ENCODE results near the gene CDH4.

The CDH4 gene

GRCh38 chr20:61372137-61373054 lies 120.3 kb downstream of the CDH4 start:
- H4K8ac ChIP-seq (ENCODE audit: low read depth, low read length): peak overlapping the region; percentile 93
- WGBS, 2 donors (ENCODE audit: extremely low coverage in 2 of 2, insufficient read length in 2 of 2, insufficient replicate concordance in 1 of 2): no CpG with 5 or more reads among the region's 25 CpGs
- no peak overlapping the region for H3K4me2 ChIP-seq (ENCODE audit: insufficient read depth, low read length, poor library complexity, severe bottlenecking)

GRCh38 chr20:61373055-61373399 lies 121.0 kb downstream of the CDH4 start:
- Histone ChIP-seq H3K18ac (ENCODE audit: low read length) (peak overlapping the region; percentile 83), H3K4me1 (ENCODE audit: control insufficient read depth in 2 of 2, insufficient read depth in 1 of 2, low read depth in 1 of 2, low read length in 2 of 2) (peaks cover 21 to 28% of the 10 kb centered on the region in 2 donors), H3K9ac (ENCODE audit: low read depth, low read length, poor library complexity) (no peak overlapping the region), H3K4ac (ENCODE audit: low read length) (no peak overlapping the region), H3K14ac (ENCODE audit: low read length) (no peak overlapping the region), H2BK120ac (ENCODE audit: low read depth, low read length) (no peak overlapping the region), H3K27me3 (ENCODE audit: control insufficient read depth in 3 of 3, insufficient read depth in 3 of 3, low read depth in 1 of 3, low read length in 3 of 3) (no peaks in the 10 kb centered on the region), H3K36me3 (replicated peaks in 1 of 2; ENCODE audit: control insufficient read depth in 2 of 2, insufficient read depth in 2 of 2, low read length in 2 of 2) (no peaks in the 10 kb centered on the region), H3K4me3 (ENCODE audit: low read length in 2 of 2) (no peak overlapping the region), H3K9me3 (replicated peaks in 1 of 2; ENCODE audit: control insufficient read depth in 2 of 2, insufficient read depth in 1 of 2, low read depth in 1 of 2, low read length in 2 of 2) (peaks cover 3 to 4% of the 10 kb centered on the region in 2 donors), H3K4me2 (ENCODE audit: insufficient read depth, low read length, poor library complexity, severe bottlenecking) (no peak overlapping the region), H4K91ac (ENCODE audit: low read depth, low read length, poor library complexity) (no peak overlapping the region), H2BK15ac (ENCODE audit: low read length) (no peak overlapping the region), H2AK5ac (ENCODE audit: low read depth, low read length) (peak overlapping the region; percentile 53), H2AFZ (ENCODE audit: low read length) (no peak overlapping the region), H2BK12ac (ENCODE audit: low read length) (peak overlapping the region; percentile 77), H3K27ac (replicated peaks; ENCODE audit: low read length) (no peak overlapping the region), H2BK5ac (ENCODE audit: low read length) (no peak overlapping the region), H4K8ac (ENCODE audit: low read depth, low read length) (no peak overlapping the region), H3K23ac (ENCODE audit: low read depth, low read length, poor library complexity) (no peak overlapping the region), H3K79me1 (ENCODE audit: low read depth, low read length) (peaks cover 2% of the 10 kb centered on the region)
- WGBS, 2 donors (ENCODE audit: extremely low coverage in 2 of 2, insufficient read length in 2 of 2, insufficient replicate concordance in 1 of 2): no CpG with 5 or more reads among the region's 10 CpGs
- DNase-seq (ENCODE audit: low spot score): no peak

More at GRCh38 chr20:61372137-61373054, 120.3 kb downstream of the CDH4 start:
- no peak overlapping the region for H3K23ac ChIP-seq (ENCODE audit: low read depth, low read length, poor library complexity)
- H2BK5ac ChIP-seq (ENCODE audit: low read length): peak overlapping the region; percentile 56
- no peak overlapping the region for H2BK120ac ChIP-seq (ENCODE audit: low read depth, low read length)
- H3K4ac ChIP-seq (ENCODE audit: low read length): no peak overlapping the region
- peaks cover 3 to 4% of the 10 kb centered on the region in 2 donors for H3K9me3 ChIP-seq (replicated peaks in 1 of 2; ENCODE audit: control insufficient read depth in 2 of 2, insufficient read depth in 1 of 2, low read depth in 1 of 2, low read length in 2 of 2)
- H2BK12ac ChIP-seq (ENCODE audit: low read length): peak overlapping the region; percentile 44
- DNase-seq (ENCODE audit: low spot score): no peak
- peak overlapping the region; percentile 91 for H3K18ac ChIP-seq (ENCODE audit: low read length)
- H3K14ac ChIP-seq (ENCODE audit: low read length): peak overlapping the region; percentile 56
- H2BK15ac ChIP-seq (ENCODE audit: low read length): peak overlapping the region; percentile 41
- H3K27ac ChIP-seq (replicated peaks; ENCODE audit: low read length): no peak overlapping the region
- H3K4me1 ChIP-seq (ENCODE audit: control insufficient read depth in 2 of 2, insufficient read depth in 1 of 2, low read depth in 1 of 2, low read length in 2 of 2): peaks cover 21 to 28% of the 10 kb centered on the region in 2 donors
- H3K4me3 ChIP-seq (ENCODE audit: low read length in 2 of 2): no peak overlapping the region
- H3K27me3 ChIP-seq (ENCODE audit: control insufficient read depth in 3 of 3, insufficient read depth in 3 of 3, low read depth in 1 of 3, low read length in 3 of 3): no peaks in the 10 kb centered on the region
- H4K91ac ChIP-seq (ENCODE audit: low read depth, low read length, poor library complexity): no peak overlapping the region
- peak overlapping the region; percentile 24 for H3K9ac ChIP-seq (ENCODE audit: low read depth, low read length, poor library complexity)
- no peaks in the 10 kb centered on the region for H3K36me3 ChIP-seq (replicated peaks in 1 of 2; ENCODE audit: control insufficient read depth in 2 of 2, insufficient read depth in 2 of 2, low read length in 2 of 2)
- peaks cover 2% of the 10 kb centered on the region for H3K79me1 ChIP-seq (ENCODE audit: low read depth, low read length)
- peak overlapping the region; percentile 23 for H2AK5ac ChIP-seq (ENCODE audit: low read depth, low read length)
- H2AFZ ChIP-seq (ENCODE audit: low read length): no peak overlapping the region

GRCh38 chr20:61373956-61374545 lies 122.0 kb downstream of the CDH4 start:
- H3K36me3 ChIP-seq (replicated peaks in 1 of 2; ENCODE audit: control insufficient read depth in 2 of 2, insufficient read depth in 2 of 2, low read length in 2 of 2): no peaks in the 10 kb centered on the region
- H3K79me1 ChIP-seq (ENCODE audit: low read depth, low read length): peaks cover 2% of the 10 kb centered on the region
- no peaks in the 10 kb centered on the region for H3K27me3 ChIP-seq (ENCODE audit: control insufficient read depth in 3 of 3, insufficient read depth in 3 of 3, low read depth in 1 of 3, low read length in 3 of 3)
- H2BK15ac ChIP-seq (ENCODE audit: low read length): no peak overlapping the region
- DNase-seq (ENCODE audit: low spot score): no peak
- H2BK5ac ChIP-seq (ENCODE audit: low read length): no peak overlapping the region
- H3K4me2 ChIP-seq (ENCODE audit: insufficient read depth, low read length, poor library complexity, severe bottlenecking): no peak overlapping the region
- peak overlapping the region; percentile 34 for H2AK5ac ChIP-seq (ENCODE audit: low read depth, low read length)
- H3K9me3 ChIP-seq (replicated peaks in 1 of 2; ENCODE audit: control insufficient read depth in 2 of 2, insufficient read depth in 1 of 2, low read depth in 1 of 2, low read length in 2 of 2): peaks cover 4 to 8% of the 10 kb centered on the region in 2 donors
- H3K4me1 ChIP-seq (ENCODE audit: control insufficient read depth in 2 of 2, insufficient read depth in 1 of 2, low read depth in 1 of 2, low read length in 2 of 2): peaks cover 23 to 28% of the 10 kb centered on the region in 2 donors
- H3K14ac ChIP-seq (ENCODE audit: low read length): no peak overlapping the region
- no peak overlapping the region for H2AFZ ChIP-seq (ENCODE audit: low read length)
- no peak overlapping the region for H2BK12ac ChIP-seq (ENCODE audit: low read length)
- no peak overlapping the region for H3K27ac ChIP-seq (replicated peaks; ENCODE audit: low read length)
- no peak overlapping the region for H3K4me3 ChIP-seq (ENCODE audit: low read length in 2 of 2)
- H3K23ac ChIP-seq (ENCODE audit: low read depth, low read length, poor library complexity): no peak overlapping the region
- H2BK120ac ChIP-seq (ENCODE audit: low read depth, low read length): no peak overlapping the region
- H4K8ac ChIP-seq (ENCODE audit: low read depth, low read length): no peak overlapping the region
- H3K18ac ChIP-seq (ENCODE audit: low read length): peak overlapping the region; percentile 29
- H3K4ac ChIP-seq (ENCODE audit: low read length): no peak overlapping the region
- WGBS, 2 donors (ENCODE audit: extremely low coverage in 2 of 2, insufficient read length in 2 of 2, insufficient replicate concordance in 1 of 2): no CpG with 5 or more reads among the region's 19 CpGs
- H3K9ac ChIP-seq (ENCODE audit: low read depth, low read length, poor library complexity): no peak overlapping the region
- no peak overlapping the region for H4K91ac ChIP-seq (ENCODE audit: low read depth, low read length, poor library complexity)
